ENCODE measurements around the gene PAM.

GRCh38 chr5:102787134-102787533 is 32.0 kb downstream of the PAM start:
- TF ChIP-seq EZH2 (optimal IDR thresholded peaks at IDR 0.05; ENCODE audit: low read depth, low read length) (no peak), CTCF (IDR thresholded peaks at IDR 0.05; ENCODE audit: low read length) (no peak), EZH2phosphoT487 (IDR thresholded peaks at IDR 0.05; ENCODE audit: low read length) (no peak)

Measured in MM.1S (cell line).